GM13977 (cell line): ENCODE results near the gene ZER1.

Experiments
- DNase-seq: peaks from one replicate; pipeline ENCODE4 v3.0.0; 2012; ENCODE audit warnings: low spot score
- CTCF ChIP-seq: IDR thresholded peaks from 2 replicates; pipeline ENCODE4 v1.5.1; 2012; ENCODE audit warnings: mild to moderate bottlenecking, control low read depth; ENCODE audit not compliant: insufficient read depth; ENCODE audit errors: extremely low read depth, missing control alignments
- in situ Hi-C: fragments of 300-500 bp; cut with MboI; formaldehyde crosslinking; loops from one replicate; pipeline ENCODE4 v1.12.0; 2022; ENCODE audit warnings: low sequenced_read_pairs, low pct_unique_long_range_greater_than_20kb, mixed read lengths, inconsistent platforms; ENCODE audit not compliant: unreplicated experiment

Gene ZER1

GRCh38 chr9:128810873-128811272 is 39.1 kb upstream of the ZER1 start:
- TF ChIP-seq CTCF: no peak
- DNase-seq: no peak
- in situ Hi-C loops: no loop called here

- DNase-seq: no peak
- in situ Hi-C loops: no loop called here
- no peak for TF ChIP-seq CTCF
Measured at GRCh38 chr9:128809831-128810230, 38.1 kb upstream of the ZER1 start.

- TF ChIP-seq CTCF: no peak
- no peak for DNase-seq
- in situ Hi-C loops: no loop called here
Measured at GRCh38 chr9:128809036-128809599, 37.4 kb upstream of the ZER1 start.

GRCh38 chr9:128808543-128808942 is 36.8 kb upstream of the ZER1 start:
- in situ Hi-C loops: no loop called here
- no peak for TF ChIP-seq CTCF
- DNase-seq: no peak

- DNase-seq: no peak
- TF ChIP-seq CTCF: no peak
- in situ Hi-C loops: no loop called here
Measured at GRCh38 chr9:128807827-128808226, 36.1 kb upstream of the ZER1 start.

- no peak for TF ChIP-seq CTCF
- no peak for DNase-seq
- in situ Hi-C loops: no loop called here
Measured at GRCh38 chr9:128805661-128806060, 33.9 kb upstream of the ZER1 start.

- no peak for DNase-seq
- no peak for TF ChIP-seq CTCF
- in situ Hi-C loops: no loop called here
Measured at GRCh38 chr9:128802482-128802881, 30.8 kb upstream of the ZER1 start.
